Skin epidermis (tissue), 12 donors: ENCODE results near the gene SBF2.
"Not testable (repeated sequence)": the region's sequence is repeated elsewhere in the genome, so short reads cannot be mapped to it uniquely, and the experiment has no call there.

Source experiments
- H3K27ac ChIP-seq, 21 experiments: fragments of 200-600 bp; sonication (generic) in 11 of 21; one replicate each; pipeline ENCODE4 v1.5.0; 2020; ENCODE audit warnings: mild to moderate bottlenecking in 3 of 21, inconsistent platforms in 2 of 21, moderate library complexity in 2 of 21
- H3K4me3 ChIP-seq, 7 experiments: fragments of 200-600 bp; sonication (generic) in 2 of 7; one replicate each; pipeline ENCODE4 v1.5.0; 2020; ENCODE audit warnings: inconsistent platforms in 2 of 7, mild to moderate bottlenecking in 2 of 7, moderate library complexity in 1 of 7

SBF2 gene

DNA sequence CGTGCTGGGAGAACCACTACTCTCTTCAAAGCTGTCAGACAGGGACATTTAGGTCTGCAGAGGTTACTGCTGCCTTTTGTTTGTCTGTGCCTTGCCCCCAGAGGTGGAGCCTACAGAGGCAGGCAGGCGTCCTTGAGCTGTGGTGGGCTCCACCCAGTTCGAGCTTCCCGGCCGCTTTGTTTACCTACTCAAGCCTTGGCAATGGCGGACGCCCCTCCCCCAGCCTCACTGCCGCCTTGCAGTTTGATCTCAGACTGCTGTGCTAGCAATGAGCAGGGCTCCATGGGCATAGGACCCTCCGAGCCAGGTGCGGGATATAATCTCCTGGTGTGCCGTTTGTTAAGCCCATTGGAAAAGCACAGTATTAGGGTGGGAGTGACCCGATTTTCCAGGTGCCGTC lies 62.2 kb downstream of the SBF2 start:
- H3K27ac ChIP-seq, H3K4me3 ChIP-seq: not testable (repeated sequence)

DNA sequence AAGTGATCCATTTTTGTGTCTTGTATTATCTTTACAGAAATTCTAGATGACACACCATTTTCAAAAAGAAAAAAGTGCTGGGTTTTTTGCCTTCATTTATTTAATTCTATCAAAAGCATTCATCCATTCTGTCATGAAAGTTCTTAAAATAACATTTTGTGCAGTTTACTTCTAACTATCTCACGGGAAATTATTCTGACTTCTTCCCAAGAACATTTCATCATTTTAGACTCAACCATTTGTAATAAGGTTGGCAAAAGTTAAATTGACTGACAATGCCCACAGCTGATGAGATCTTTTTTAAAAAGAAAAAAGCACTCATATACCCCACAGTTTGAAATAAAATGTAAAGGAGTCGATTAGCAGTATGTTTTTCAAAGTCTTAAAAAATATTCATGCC lies 68.5 kb downstream of the SBF2 start:
- Histone ChIP-seq H3K4me3 (no peak overlapping the region), H3K27ac (no peak overlapping the region)

DNA sequence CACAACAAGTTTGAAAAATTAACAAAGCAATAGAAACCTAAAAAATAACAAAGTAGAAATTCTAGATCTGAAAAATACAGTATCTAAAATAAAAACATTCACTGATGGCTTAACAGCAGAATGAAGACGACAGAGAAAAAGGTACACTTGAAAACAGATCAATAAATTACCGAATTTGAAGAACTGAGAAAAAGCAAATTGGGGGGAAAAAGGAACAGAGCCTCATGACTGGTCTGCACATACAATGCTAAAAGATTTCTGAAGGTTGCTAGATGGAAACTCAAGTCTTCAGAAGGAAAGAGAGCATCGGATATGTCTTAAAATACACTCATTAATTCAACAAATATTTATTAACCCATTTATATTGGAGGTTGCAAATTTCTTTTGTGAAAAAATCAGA lies 71.6 kb downstream of the SBF2 start:
- Histone ChIP-seq H3K4me3 (no peak overlapping the region), H3K27ac (no peak overlapping the region)

DNA sequence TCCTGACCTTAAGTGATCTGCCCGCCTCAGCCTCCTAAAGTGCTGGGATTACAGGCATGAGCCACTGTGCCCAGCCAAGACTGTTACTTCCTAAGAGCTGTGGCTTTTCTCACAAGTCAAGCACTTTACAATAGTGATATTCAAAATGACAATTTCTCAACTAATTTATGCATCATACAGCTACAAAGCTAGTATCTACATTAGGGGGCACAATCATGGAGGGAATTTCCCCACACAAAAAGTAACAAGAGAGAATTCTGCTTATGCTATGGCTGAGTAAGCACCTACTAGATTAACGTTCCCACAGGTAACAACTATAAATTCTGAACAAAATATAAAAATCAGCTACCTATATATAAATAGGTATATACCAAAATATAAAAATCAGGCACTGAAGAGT lies 72.7 kb downstream of the SBF2 start:
- no peak overlapping the region for H3K27ac ChIP-seq
- H3K4me3 ChIP-seq, result no peak overlapping the region

DNA sequence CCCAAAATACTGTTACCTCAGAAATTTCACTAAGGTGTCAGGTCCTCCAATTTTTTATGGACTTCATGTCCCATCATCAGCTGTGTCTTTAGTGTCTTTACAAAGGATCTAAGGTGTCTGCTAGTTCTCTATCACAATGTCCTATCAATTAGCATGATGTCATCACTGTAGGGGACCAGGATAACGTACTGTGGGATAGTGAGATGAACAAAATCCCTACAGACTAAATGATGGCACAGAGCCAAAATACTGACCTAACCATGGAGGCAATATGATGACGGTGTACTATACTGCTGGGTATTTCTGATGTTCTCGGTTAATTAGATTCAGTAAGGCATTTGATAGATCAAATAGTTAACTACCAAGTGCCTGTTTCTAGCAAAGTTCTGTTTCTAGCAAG lies 82.5 kb downstream of the SBF2 start:
- no peak overlapping the region for H3K4me3 ChIP-seq
- H3K27ac ChIP-seq, result no peak overlapping the region

DNA sequence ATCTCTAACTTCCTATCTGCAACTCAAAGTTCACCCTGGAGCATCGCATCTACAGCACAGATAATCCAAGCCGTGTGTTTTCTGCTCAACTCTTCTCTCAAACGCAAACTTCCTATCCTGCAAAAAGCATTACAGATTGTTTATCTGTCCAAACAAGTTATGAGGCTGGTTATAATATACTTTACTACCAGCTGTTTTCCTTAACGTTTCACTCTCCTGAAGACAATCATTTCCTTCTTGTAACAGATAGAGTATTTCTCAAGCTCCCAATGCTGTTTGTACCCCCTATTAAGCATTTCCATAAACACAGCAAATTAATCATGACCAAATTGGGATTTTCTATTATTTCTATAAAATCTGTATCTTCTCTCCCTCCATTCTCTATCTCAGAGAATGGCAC lies 84.7 kb downstream of the SBF2 start:
- Histone ChIP-seq H3K4me3 (no peak overlapping the region), H3K27ac (no peak overlapping the region)

DNA sequence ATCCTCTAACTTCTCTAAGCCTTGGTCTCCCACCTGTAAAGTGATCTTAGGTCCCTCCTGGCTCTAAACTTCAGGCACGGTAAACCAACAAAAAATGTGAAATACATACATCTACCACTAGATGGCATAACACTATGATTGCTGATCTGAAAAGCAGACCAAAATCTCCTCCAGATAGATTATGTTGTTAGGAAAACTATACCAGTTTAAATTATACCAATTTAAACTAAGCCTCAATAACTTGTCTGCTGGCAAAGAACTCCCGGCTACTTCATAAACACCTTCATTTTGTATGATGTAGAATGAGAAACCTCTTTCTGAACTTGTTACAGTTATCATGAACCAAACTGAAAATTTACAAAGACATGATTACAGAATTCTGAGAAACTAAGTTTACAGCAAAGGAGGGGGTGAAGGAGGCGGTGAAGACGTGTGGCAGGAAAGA lies 85.9 kb downstream of the SBF2 start:
- no peak overlapping the region for H3K4me3 ChIP-seq
- H3K27ac ChIP-seq, result no peak overlapping the region

DNA sequence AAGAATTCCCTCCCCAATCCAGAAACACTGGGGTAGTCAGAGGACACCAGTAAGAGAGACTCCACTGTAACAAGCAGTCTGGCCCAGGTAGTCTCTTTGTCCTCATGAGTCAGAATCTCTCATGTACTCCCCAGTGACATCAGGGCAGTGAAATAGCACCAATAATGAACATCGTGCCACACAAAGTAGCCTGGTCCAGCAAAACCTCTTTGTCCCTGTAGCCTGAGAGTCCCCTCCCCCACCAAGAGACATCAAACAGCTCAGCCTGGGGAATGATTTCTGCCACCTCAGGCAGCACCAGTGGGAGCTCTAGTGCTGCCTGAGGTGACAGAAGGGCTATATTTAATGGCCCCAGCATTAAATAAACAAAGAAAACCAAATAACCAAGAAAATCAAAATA lies 88.1 kb downstream of the SBF2 start:
- Histone ChIP-seq H3K27ac (no peak overlapping the region), H3K4me3 (no peak overlapping the region)

DNA sequence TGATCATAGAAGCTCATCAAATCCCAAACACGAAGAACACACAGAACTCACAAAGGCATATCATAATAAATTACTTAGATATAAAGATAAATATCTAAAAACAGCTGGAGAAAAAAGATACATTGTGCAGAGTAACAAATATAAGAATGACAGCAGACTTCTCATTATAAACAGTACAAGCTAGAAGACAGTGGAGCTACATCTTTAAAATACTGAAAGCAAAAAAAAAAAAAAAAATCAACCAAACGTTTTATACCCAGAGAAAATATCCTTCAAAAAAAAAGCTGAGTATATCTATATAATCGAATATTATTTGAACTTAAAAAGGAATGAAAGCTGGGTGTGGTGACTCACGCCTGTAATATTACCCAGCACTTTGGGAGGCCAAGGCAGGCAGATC lies 90.0 kb downstream of the SBF2 start:
- H3K27ac ChIP-seq, result no peak overlapping the region

DNA sequence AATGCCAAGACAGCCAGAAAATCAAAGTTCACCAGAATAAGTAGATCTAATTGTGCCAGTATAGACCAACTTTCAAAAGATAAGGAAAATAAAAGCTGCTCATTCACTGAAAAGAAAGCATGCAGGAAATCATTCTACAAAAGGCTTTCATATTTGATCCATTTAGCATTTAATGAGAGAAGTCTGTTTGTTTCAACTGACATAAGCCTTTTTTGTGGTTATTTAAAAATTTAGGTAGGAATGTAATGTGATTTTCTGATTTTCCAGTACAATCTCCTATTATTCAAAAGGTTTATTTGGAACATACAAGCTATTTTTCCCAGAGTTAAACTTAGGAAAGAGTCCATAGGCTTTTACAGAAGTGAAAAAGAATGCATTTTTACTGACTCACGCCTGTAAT lies 92.7 kb downstream of the SBF2 start:
- Histone ChIP-seq H3K27ac (no peak overlapping the region), H3K4me3 (no peak overlapping the region)

More for the DNA sequence above, 90.0 kb downstream of the SBF2 start:
- H3K4me3 ChIP-seq, result no peak overlapping the region

DNA sequence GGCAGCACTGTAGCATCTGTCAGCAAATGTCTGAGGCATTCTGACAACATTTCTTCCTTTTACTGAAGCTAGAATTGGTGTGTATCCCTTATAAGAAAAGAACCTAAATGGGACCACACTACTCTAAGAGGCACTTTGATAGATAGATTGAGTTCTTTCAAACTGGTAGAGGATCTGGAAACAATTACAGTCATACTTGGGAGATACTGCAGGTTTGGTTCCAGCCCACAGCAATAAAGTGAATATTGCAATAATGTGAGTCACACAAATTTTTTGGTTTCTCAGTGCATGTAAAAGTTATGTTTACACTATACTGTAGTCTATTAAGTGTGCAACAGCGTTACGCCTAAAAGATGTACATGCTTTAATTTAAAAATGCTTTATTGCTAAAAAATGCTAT lies 96.9 kb downstream of the SBF2 start:
- Histone ChIP-seq H3K4me3 (no peak overlapping the region), H3K27ac (no peak overlapping the region)

DNA sequence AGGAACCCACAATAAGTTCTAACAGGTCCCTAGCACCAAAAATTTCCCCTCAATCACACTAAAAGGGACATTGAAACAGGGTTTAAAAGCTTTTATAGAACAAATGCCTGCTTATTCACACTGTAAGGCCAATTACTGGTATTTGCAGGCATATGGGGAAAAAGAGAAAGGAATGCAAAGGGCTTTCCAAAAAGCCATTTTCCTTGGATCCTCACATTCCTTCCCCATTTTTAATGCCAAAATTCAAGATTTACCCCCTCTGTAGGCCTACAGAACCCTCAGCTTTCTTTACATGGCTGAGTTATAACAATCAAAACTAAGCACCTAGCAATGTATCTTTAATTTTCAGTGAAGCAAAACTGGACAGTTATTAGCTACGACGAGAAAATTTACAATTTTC lies 102.0 kb downstream of the SBF2 start:
- no peak overlapping the region for H3K4me3 ChIP-seq
- peak overlapping the region in 1 of 21 experiments; percentile 1 for H3K27ac ChIP-seq

DNA sequence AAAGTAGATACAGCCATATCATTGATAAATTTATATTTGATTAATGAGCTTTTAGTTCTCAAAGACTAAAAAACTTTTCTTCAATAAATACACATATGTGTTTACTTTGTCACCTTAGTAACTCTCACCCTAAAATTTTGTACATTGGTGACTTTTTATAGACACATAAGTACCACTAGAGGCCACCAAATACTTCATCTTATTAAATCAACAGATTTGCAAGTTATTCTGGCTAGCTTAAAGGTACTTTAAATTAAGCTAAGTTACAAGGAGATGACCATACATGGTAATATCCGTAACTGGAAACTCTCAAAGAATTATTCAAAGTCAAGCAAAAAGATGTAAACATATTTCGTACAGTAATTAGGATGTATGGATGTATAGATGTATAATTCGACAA lies 112.2 kb downstream of the SBF2 start:
- H3K27ac ChIP-seq, result no peak overlapping the region
- H3K4me3 ChIP-seq, result no peak overlapping the region

DNA sequence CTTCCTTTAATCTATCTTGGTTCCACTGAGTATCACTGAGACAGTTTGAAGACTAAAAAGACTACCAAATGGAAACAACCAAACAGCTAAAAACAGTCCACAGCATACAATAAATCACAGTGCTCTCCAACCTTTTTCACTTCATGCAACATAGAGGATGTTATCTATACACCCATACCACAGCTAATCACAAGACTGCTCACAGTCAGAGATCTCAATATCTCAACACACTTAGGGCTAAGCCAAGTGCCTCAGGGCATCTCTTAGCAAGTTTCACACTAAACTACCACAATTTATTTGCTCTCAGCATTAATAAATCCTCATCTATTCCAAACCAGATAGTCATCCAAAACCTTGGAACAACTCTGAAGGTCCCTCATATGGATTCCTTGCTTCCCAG lies 129.4 kb downstream of the SBF2 start:
- no peak overlapping the region for H3K27ac ChIP-seq
- no peak overlapping the region for H3K4me3 ChIP-seq

DNA sequence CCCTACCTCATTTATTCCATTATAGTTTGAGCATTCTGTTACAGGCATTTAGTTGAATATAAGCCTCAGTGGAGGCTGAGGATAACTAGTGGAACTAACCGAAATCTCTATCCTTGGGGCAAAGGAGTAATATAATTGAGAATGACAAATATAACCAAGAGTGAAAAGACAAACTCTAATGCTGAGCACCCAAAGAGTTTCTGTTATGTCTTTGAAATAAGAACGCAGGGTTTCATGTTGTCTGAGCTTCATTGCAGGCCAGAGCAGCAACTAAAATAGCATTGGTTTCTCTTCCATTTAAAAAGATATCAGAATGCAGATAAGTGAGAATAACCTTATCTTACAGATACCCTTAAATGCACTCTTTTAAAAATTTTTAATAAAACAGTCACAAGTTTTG lies 131.8 kb downstream of the SBF2 start:
- no peak overlapping the region for H3K4me3 ChIP-seq
- H3K27ac ChIP-seq, result peak overlapping the region in 2 of 21 experiments; percentile 22 to 54

DNA sequence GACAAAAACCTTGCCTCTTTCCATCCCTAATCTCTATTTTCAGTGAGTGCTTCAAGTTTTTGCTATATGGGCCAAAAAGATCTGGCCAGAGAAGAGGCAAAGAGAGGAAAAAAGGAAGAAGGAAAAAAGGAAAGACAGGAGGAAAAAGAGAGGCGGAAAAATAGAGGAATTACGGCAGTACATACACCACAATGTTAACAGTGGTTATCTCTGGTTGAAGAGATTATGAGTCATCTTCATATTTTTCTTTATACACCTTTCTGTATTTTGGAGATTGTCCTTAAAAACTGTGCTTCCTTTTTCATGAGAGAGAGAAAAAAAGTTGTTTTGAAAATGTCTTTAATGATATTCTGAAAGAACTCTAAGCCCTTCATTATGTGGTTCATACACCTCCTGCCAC lies 133.7 kb downstream of the SBF2 start:
- Histone ChIP-seq H3K4me3 (no peak overlapping the region), H3K27ac (no peak overlapping the region)

DNA sequence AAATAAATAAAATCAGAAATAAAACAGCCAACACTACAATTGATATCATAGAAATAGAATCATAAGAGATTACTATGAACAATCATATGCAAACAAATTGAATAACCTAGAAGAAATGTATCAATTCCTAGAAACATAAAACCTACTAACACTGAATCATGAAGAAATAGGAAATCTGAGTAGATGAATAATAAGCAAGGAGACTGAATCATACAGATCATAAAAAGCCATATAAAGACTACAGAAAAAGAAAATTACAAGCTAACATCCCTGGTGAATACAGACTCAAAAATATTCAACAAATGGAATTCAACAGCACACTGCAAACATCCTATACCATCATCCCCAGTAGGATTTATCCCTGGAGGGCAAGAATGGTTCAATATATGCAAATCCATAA lies 135.6 kb downstream of the SBF2 start:
- H3K4me3 ChIP-seq, result no peak overlapping the region
- no peak overlapping the region for H3K27ac ChIP-seq

DNA sequence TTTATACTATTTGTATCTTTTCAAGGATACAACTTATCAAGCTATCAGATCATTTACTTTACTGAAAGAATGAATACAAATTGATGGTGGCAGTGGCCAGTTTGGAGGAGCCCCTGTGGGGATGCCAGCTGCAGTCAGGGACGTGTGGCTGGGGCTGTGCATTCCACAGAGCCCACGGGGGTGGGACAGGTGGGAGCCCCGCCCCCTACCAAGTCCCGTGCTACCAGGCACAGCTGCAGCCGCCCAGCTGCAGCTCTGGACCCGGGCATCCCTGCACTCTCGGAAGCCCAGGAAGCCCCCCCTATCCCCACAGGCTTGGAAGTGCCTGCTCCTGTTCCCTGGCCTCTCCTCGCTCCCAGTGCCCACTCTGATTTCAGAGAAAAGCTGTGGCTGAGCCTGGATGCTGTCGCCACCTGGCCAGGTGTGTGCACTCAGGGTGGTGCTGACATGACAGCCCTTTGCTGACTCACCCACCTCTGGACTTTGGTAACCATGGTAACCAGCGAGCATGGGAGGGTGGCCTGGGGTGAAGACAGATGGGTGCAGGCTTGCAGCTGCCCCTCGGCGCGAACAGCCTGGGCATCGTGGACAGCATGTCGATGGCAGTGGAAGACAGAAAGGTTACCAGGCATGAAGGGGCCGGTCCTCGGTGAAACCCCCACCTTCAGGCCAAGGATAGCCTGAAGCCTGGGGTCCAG lies 138.1 kb downstream of the SBF2 start:
- Histone ChIP-seq H3K4me3 (no peak overlapping the region), H3K27ac (no peak overlapping the region)

DNA sequence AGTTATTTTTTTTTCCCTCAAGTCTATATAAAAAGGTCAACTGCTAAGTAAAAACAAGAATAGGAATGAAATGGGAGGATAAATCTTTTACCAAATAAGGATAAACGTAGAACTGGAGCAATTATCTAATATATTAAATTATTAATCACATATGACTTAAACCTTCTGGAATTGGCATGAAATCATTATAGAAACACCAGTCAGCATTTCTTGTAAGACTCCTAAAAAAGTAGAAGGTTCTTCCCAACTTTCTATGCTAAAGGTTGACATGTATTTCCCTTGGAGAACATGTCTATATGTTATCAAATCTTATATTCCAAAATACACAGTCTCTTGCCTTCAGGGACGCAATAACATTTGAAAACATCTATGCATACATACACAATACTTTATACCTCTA lies 143.2 kb downstream of the SBF2 start:
- Histone ChIP-seq H3K27ac (no peak overlapping the region), H3K4me3 (no peak overlapping the region)

DNA sequence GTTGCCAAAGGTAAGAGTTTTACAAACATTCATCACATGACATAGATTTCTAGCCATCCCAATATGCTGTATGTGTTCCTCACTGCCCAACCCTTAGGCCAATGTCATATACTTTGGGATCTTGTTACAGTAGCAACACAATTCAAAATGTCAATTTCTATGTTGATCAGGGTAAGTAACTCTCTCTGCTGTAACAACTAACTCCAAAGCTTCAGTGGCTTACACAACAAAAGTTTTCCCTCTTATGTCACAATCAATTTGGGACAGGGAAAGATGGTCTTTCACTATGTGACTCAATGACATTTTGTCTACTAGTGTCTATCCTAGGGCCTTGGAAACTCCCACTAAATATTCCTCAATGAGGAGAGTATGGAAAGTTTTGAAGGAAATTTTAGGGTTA lies 144.5 kb downstream of the SBF2 start:
- no peak overlapping the region for H3K27ac ChIP-seq
- H3K4me3 ChIP-seq, result no peak overlapping the region

DNA sequence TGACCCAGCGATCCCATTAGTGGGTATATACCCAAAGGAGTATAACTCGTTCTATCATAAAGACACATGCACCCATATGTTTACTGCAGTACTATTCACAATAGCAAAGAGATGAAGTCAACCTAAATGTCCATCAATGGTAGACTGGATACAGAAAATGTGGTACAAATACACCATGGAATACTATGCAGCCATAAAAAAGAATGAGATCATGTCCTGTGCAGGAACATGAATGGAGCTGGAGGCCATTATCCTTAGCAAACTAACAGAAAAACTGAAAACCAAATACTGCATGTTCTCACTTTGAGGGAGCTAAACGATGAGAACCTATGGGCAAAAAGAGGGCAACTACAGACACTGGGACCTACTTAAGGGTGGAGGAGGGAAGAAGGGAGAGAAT lies 146.8 kb downstream of the SBF2 start:
- Histone ChIP-seq H3K4me3 (no peak overlapping the region), H3K27ac (no peak overlapping the region)

DNA sequence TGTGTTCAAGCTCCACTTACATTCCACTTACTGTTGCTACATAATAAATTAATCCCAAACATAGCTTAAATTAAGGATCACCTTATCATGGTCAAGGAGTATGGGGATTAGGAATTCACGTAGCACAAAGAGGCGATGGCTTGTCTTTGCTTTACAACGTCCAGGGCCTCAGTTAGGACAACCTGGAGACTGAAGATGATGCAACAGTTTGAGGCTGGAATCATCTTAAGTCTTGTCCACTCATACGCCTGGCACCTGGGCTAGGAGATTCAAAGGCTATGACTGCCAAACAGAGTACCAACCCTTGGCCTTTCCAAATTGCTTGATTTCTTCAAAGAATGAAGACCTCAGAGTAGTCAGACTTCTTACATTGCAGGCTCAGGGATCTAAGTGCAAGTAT lies 149.1 kb downstream of the SBF2 start:
- H3K27ac ChIP-seq, result no peak overlapping the region
- no peak overlapping the region for H3K4me3 ChIP-seq
